Small intestine (tissue), 4 donors: ENCODE data around the gene ZNF844. TPM values are rescaled to one million over a fixed set of nuclear protein-coding genes. Genes with fewer than 3 reads are reported as not detected.

Experiments
- polyA plus RNA-seq, 4 donors: library from polyadenylated mRNA; stranded (reverse) in 3 of 4; unstranded in 1 of 4; fragments of 200-250 nt in 3 of 4; fragments of 120-200 nt in 1 of 4; gene quantifications; one replicate each; pipeline versions ENCODE4 v1.2.1 to v1.2.3, GENCODE V29; 2013
- donor health status: healthy with polysubstance abuse.
- donor health status: Bipolar disorder and iron deficiency.
- donor health status: healthy.

The ZNF844 gene
- polyA plus RNA-seq, 4 donors, result 1.6 to 17.1 (median 2.4) TPM

Other genes starting within 250 kb of the ZNF844 start
- 1 to 10 TPM; 1.1 to 8.0 (median 4.2) TPM for gene ZNF439, start 216.0 kb upstream of the ZNF844 start, polyA plus RNA-seq
- gene ZNF69, start 176.9 kb upstream of the ZNF844 start, polyA plus RNA-seq, result 10 to 100 TPM in 1 of 4 donors, 1 to 10 TPM in 3; 1.4 to 30.4 (median 3.9) TPM
- gene ZNF700, start 139.6 kb upstream of the ZNF844 start, polyA plus RNA-seq, result 10 to 100 TPM in 3 of 4 donors, 1 to 10 TPM in 1; 7.3 to 24.6 (median 15.6) TPM
- 1 to 10 TPM; 1.9 to 5.1 (median 3.5) TPM for gene ZNF763, start 99.7 kb upstream of the ZNF844 start, polyA plus RNA-seq
- gene ZNF433, start 29.1 kb upstream of the ZNF844 start, polyA plus RNA-seq, result 1 to 10 TPM in 2 of 4 donors, under 1 TPM in 2; 0.22 to 7.0 (median 0.96) TPM
- gene ZNF878, start 11.8 kb upstream of the ZNF844 start, polyA plus RNA-seq, result under 1 TPM in 2 of 4 donors, not detected in 2; 0.15 to 0.50 TPM
- 1 to 10 TPM; 2.4 to 7.0 (median 3.5) TPM for gene ZNF20, start 75.6 kb downstream of the ZNF844 start, polyA plus RNA-seq
- gene ZNF625, start 92.0 kb downstream of the ZNF844 start, polyA plus RNA-seq, result 1 to 10 TPM in 2 of 4 donors, not detected in 2; 1.3 to 4.8 TPM
- 10 to 100 TPM in 1 of 4 donors, 1 to 10 TPM in 3; 2.7 to 11.1 (median 3.2) TPM for gene ZNF136, start 98.4 kb downstream of the ZNF844 start, polyA plus RNA-seq
- 10 to 100 TPM in 2 of 4 donors, 1 to 10 TPM in 2; 6.4 to 15.6 (median 11.8) TPM for gene ZNF44, start 230.2 kb downstream of the ZNF844 start, polyA plus RNA-seq